GM12864 (cell line): ENCODE results near the gene MR1.

Experiments
- DNase-seq: peaks from one replicate; pipeline ENCODE4 v3.0.0-alpha.2; 2011; ENCODE audit warnings: low read depth
- H3K4me3 ChIP-seq: 2 replicates; pipeline ENCODE4 v1.5.1; 2011; ENCODE audit warnings: mild to moderate bottlenecking, low read depth, low read length, control low read depth
- CTCF ChIP-seq: IDR thresholded peaks from 2 replicates; pipeline ENCODE4 v1.5.1; 2011; ENCODE audit warnings: low read depth, mild to moderate bottlenecking, moderate library complexity, low read length, control low read depth, inconsistent platforms; ENCODE audit errors: missing control alignments

The MR1 gene

GRCh38 chr1:181103399-181103798, 69.6 kb downstream of the MR1 start:
- TF ChIP-seq CTCF, result no peak
- no peak for DNase-seq
- no peak overlapping the region for H3K4me3 ChIP-seq

DNA sequence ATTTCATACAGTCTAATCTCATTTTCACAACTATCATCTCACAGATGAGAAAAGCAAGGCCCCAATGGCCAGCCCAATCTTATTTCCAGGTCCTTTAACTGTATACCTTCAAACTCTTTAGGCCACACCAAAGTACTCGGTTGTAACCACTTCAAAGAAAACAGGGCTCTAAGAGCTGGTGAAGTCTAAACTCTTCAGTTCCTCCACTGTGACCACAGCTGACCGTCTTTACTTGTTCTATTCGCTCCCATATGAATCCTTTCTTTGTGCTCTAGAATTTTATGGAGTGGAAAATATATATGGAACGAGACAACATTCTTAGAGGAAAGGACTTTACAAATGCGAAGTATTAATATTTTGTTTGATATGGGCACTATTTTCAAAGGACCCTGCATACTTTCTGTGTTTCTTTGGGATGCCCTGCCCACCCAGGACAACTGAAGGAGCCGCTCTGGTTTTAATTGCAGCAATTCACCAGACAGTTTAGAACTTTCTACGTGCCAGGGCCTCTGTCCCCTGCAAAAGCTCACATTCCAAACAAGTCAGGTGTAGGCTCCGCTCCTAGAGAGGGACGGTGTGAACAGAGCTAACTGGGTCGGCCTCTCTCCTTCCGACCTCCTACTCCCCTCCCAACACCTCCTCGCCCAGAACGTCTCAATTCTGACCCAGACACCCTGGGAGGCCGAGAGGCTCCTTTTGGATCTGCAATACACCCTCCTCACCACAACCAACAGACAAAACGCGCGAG, 70.4 kb downstream of the MR1 start:
- H3K4me3 ChIP-seq, result peak overlapping the region; percentile 81
- no peak for DNase-seq
- TF ChIP-seq CTCF, result peak; percentile 38

DNA sequence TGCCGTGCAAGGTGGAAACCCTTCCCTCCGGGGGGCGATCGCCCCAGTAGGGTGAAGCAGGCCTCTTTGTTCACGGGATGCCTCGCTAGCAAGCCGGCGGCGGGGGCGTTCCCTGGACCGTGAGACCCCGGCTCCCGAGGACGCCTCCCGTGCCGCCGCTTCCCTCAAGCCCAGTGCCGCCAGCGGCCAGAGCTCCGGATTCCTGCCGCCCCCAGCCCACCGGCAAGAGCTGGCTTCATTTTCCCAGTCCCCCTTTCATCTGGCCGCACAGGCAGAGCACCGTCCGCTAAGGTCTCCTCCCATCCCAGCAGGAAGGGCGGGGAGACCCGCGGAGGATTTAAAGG, 71.0 kb downstream of the MR1 start:
- DNase-seq, result no peak
- no peak for TF ChIP-seq CTCF
- peak overlapping the region; percentile 81 for H3K4me3 ChIP-seq

GRCh38 chr1:181105134-181106021, 71.6 kb downstream of the MR1 start:
- TF ChIP-seq CTCF, result no peak
- no peak for DNase-seq
- peak overlapping the region; percentile 81 for H3K4me3 ChIP-seq

DNA sequence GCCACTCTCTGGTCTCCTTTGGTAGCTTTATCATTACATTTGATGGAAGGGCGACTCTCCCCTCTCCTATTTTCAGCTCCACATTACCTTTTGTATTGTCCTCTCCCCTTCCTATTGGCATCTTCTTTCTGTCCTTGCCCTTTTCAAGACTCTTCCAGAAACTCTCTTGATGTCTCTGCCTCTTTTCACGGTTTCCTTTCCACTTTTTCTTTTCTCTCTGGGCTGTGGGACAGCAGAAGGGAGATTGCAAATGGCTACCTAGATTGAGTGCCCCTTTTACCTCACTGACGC, 72.2 kb downstream of the MR1 start:
- TF ChIP-seq CTCF, result no peak
- no peak overlapping the region for H3K4me3 ChIP-seq
- no peak for DNase-seq

DNA sequence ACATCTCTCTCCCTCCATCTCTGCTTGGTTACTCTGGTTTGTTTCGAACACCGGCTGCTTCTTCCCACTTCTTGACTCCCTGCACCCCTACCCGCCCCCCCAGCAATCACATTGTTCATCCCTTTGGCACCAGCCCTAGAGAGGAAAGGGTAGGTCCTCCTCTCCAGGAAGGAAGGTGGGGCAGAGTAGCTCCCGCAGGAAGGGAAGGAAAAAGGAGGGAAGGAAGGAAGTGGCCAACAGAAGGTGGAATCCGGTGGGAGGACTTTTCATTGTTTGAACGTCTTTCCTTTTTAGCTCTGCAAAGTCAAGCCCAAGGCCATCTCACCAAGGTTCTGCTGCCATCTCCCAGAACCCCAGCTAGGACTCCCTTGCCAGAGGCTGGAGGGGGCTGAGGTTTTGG, 72.7 kb downstream of the MR1 start:
- no peak for DNase-seq
- no peak overlapping the region for H3K4me3 ChIP-seq
- TF ChIP-seq CTCF, result no peak
